ENCODE data around the gene MORN4. TPM values are rescaled to one million over a fixed set of nuclear protein-coding genes. Genes with fewer than 3 reads are reported as not detected.

MORN4 gene
- total and polyA plus RNA-seq, 2 of the 13 experiments (the other 11 are each of a cell fraction or from before 2014, with no cell fraction given): 3.4 to 9.1 TPM

DNA sequence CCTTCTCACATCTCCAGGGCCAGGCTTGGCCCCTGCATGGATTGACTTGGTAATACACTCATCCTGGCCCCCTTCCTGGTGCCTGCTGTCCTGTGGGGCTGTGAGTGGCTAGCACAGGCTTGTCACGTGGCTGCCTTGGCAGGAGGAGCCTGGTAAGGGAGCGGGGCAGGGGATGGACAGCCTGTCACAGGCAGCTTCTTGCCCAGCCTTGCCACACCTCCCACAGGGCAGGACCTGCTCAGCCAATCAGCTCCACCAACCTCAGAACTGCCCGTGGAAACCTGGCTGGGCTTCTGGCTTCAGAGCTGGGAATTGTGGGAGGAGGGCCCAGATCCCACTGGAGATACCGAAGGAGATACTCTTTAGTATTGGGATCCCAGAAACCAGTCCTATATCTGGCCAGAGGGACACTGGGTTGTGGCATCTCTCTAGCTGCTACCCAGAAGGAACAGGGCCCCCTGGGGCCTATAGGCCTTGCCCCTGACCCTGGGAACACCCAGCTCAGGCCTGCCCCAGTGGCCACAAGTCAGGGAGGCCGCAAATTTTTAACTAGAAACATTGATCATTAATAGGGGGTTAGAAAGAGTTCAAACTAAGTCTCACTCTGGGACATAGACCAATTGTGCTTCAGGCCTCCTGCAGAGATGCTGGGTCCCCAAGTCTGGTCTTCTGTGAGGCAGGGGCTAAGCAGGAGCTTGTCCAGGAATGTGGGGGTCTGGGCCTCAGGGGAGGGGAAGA is 49.1 kb downstream of the MORN4 start, which contains the start of gene HOGA1 (continued):
- TF ChIP-seq PHF20 (CRISPR knock-in tag; IDR thresholded peaks at IDR 0.05): peak; percentile 19; the same call in 1 of the 2 replicates
- TF ChIP-seq, protein P1, sequence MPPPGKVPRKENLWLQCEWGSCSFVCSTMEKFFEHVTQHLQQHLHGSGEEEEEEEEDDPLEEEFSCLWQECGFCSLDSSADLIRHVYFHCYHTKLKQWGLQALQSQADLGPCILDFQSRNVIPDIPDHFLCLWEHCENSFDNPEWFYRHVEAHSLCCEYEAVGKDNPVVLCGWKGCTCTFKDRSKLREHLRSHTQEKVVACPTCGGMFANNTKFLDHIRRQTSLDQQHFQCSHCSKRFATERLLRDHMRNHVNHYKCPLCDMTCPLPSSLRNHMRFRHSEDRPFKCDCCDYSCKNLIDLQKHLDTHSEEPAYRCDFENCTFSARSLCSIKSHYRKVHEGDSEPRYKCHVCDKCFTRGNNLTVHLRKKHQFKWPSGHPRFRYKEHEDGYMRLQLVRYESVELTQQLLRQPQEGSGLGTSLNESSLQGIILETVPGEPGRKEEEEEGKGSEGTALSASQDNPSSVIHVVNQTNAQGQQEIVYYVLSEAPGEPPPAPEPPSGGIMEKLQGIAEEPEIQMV (CRISPR knock-in tag; IDR thresholded peaks at IDR 0.05; ENCODE audit: low read depth): 0 out of 2 replicates have a peak, but pooled peaks have one; percentile 6
- TF ChIP-seq ZBTB20 (CRISPR knock-in tag; IDR thresholded peaks at IDR 0.05; ENCODE audit: borderline replicate concordance, low read depth): no peak
- no peak for TF ChIP-seq BRD4 (CRISPR knock-in tag; IDR thresholded peaks at IDR 0.05)
- no peak for TF ChIP-seq ZNF564 (CRISPR knock-in tag; IDR thresholded peaks at IDR 0.05)
- no peak for TF ChIP-seq IKZF4 (CRISPR knock-in tag; IDR thresholded peaks at IDR 0.05; ENCODE audit: borderline replicate concordance, low read depth, not compliant biosample characterization)
- TF ChIP-seq ZNF12 (CRISPR knock-in tag; IDR thresholded peaks at IDR 0.05): no peak
- TF ChIP-seq ZNF234 (CRISPR knock-in tag; conservative IDR thresholded peaks at IDR 0.05): no peak
- no peak for TF ChIP-seq SNAPC2 (CRISPR knock-in tag; IDR thresholded peaks at IDR 0.05)
- TF ChIP-seq, protein P2, sequence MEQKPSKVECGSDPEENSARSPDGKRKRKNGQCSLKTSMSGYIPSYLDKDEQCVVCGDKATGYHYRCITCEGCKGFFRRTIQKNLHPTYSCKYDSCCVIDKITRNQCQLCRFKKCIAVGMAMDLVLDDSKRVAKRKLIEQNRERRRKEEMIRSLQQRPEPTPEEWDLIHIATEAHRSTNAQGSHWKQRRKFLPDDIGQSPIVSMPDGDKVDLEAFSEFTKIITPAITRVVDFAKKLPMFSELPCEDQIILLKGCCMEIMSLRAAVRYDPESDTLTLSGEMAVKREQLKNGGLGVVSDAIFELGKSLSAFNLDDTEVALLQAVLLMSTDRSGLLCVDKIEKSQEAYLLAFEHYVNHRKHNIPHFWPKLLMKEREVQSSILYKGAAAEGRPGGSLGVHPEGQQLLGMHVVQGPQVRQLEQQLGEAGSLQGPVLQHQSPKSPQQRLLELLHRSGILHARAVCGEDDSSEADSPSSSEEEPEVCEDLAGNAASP (CRISPR knock-in tag; IDR thresholded peaks at IDR 0.05; ENCODE audit: borderline replicate concordance): 0 out of 2 replicates have a peak, but pooled peaks have one; percentile 8
- TF ChIP-seq TBL1XR1 (IDR thresholded peaks at IDR 0.05; ENCODE audit: borderline replicate concordance, low read length, partially characterized antibody): no peak
- no peak for TF ChIP-seq KLF6 (CRISPR knock-in tag; IDR thresholded peaks at IDR 0.05)
- TF ChIP-seq, protein P3, sequence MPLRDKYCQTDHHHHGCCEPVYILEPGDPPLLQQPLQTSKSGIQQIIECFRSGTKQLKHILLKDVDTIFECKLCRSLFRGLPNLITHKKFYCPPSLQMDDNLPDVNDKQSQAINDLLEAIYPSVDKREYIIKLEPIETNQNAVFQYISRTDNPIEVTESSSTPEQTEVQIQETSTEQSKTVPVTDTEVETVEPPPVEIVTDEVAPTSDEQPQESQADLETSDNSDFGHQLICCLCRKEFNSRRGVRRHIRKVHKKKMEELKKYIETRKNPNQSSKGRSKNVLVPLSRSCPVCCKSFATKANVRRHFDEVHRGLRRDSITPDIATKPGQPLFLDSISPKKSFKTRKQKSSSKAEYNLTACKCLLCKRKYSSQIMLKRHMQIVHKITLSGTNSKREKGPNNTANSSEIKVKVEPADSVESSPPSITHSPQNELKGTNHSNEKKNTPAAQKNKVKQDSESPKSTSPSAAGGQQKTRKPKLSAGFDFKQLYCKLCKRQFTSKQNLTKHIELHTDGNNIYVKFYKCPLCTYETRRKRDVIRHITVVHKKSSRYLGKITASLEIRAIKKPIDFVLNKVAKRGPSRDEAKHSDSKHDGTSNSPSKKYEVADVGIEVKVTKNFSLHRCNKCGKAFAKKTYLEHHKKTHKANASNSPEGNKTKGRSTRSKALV (CRISPR knock-in tag; IDR thresholded peaks at IDR 0.05): no peak
- no peak for TF ChIP-seq ZNF614 (CRISPR knock-in tag; IDR thresholded peaks at IDR 0.05; ENCODE audit: borderline replicate concordance)
- TF ChIP-seq RCOR2 (CRISPR knock-in tag; IDR thresholded peaks at IDR 0.05): no peak
- TF ChIP-seq ZNF282 (IDR thresholded peaks at IDR 0.05; ENCODE audit: partially characterized antibody): no peak
- TF ChIP-seq TARDBP (CRISPR knock-in tag; IDR thresholded peaks at IDR 0.05): no peak
- TF ChIP-seq ZNF720 (CRISPR knock-in tag; IDR thresholded peaks at IDR 0.05): no peak
- TF ChIP-seq, protein P4, sequence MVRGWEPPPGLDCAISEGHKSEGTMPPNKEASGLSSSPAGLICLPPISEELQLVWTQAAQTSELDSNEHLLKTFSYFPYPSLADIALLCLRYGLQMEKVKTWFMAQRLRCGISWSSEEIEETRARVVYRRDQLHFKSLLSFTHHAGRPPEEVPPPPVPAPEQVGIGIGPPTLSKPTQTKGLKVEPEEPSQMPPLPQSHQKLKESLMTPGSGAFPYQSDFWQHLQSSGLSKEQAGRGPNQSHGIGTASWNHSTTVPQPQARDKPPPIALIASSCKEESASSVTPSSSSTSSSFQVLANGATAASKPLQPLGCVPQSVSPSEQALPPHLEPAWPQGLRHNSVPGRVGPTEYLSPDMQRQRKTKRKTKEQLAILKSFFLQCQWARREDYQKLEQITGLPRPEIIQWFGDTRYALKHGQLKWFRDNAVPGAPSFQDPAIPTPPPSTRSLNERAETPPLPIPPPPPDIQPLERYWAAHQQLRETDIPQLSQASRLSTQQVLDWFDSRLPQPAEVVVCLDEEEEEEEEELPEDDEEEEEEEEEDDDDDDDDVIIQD (CRISPR knock-in tag; IDR thresholded peaks at IDR 0.05; ENCODE audit: low read depth): peak; percentile 38; the same call in 1 of the 2 replicates
- TF ChIP-seq ZNF431 (CRISPR knock-in tag; IDR thresholded peaks at IDR 0.05; ENCODE audit: borderline replicate concordance, low read depth): no peak
- TF ChIP-seq, protein P5, sequence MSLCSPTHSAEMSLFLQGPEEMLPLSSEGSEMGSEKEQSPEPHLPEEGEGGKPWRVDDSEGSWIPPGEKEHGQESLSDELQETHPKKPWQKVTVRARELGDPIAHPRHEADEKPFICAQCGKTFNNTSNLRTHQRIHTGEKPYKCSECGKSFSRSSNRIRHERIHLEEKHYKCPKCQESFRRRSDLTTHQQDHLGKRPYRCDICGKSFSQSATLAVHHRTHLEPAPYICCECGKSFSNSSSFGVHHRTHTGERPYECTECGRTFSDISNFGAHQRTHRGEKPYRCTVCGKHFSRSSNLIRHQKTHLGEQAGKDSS (CRISPR knock-in tag; IDR thresholded peaks at IDR 0.05; ENCODE audit: borderline replicate concordance, low read depth): no peak

Measured in HepG2 (cell line).